ENCODE measurements around the gene TTC17. TPM values are rescaled to one million over a fixed set of nuclear protein-coding genes. Genes with fewer than 3 reads are reported as not detected.

The TTC17 gene
- total and polyA plus RNA-seq, 4 donors, result 18.9 to 88.6 (median 43.5) TPM

DNA sequence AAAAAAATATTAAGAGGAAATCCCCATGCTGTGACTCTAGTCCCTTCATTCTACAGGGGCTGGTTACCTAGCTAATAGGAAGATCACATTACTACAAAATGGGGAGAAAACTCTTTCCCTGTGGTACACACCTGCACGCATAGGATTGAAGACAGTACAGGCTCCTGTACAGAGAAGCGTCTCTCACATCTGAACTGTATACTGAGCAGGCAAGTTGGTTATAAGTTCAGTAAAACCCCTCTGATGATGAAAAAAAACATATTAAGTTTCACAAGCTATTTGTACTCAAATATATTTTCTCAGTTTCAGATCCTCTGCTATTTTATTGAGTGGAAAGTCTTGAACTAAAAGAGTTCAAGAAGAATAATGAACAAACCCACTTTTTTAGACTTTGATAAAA is 164.9 kb downstream of the TTC17 start:
- 84% methylated on average over 2 of the region's 2 CpGs for WGBS
- Histone ChIP-seq H3K36me3 (ENCODE audit: control insufficient read depth in 4 of 4, insufficient read depth in 3 of 4, low read depth in 1 of 4, low read length in 3 of 4) (no peaks in the 10 kb centered on the region), H3K27ac (ENCODE audit: low read depth in 1 of 2, low read length in 2 of 2) (no peak overlapping the region), H3K9me3 (ENCODE audit: control insufficient read depth in 4 of 4, low read length in 3 of 4) (peaks cover 0 to 5% (median 1%) of the 10 kb centered on the region in 4 donors), H3K27me3 (ENCODE audit: control insufficient read depth in 4 of 4, insufficient read depth in 4 of 4, low read length in 3 of 4) (no peaks in the 10 kb centered on the region), H3K9ac (ENCODE audit: low read depth in 1 of 2, low read length in 2 of 2) (no peak overlapping the region), H3K4me3 (ENCODE audit: low read depth in 1 of 3, low read length in 3 of 3) (no peak overlapping the region), H3K4me1 (ENCODE audit: control insufficient read depth in 4 of 4, insufficient read depth in 4 of 4, low read length in 3 of 4) (no peaks in the 10 kb centered on the region)
- TF ChIP-seq, protein P1, sequence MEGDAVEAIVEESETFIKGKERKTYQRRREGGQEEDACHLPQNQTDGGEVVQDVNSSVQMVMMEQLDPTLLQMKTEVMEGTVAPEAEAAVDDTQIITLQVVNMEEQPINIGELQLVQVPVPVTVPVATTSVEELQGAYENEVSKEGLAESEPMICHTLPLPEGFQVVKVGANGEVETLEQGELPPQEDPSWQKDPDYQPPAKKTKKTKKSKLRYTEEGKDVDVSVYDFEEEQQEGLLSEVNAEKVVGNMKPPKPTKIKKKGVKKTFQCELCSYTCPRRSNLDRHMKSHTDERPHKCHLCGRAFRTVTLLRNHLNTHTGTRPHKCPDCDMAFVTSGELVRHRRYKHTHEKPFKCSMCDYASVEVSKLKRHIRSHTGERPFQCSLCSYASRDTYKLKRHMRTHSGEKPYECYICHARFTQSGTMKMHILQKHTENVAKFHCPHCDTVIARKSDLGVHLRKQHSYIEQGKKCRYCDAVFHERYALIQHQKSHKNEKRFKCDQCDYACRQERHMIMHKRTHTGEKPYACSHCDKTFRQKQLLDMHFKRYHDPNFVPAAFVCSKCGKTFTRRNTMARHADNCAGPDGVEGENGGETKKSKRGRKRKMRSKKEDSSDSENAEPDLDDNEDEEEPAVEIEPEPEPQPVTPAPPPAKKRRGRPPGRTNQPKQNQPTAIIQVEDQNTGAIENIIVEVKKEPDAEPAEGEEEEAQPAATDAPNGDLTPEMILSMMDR (IDR thresholded peaks at IDR 0.05; ENCODE audit: low read depth, low read length, missing input control), result no peak
- TF ChIP-seq FOXA1 (IDR thresholded peaks at IDR 0.05), result no peak
- TF ChIP-seq, protein P2, sequence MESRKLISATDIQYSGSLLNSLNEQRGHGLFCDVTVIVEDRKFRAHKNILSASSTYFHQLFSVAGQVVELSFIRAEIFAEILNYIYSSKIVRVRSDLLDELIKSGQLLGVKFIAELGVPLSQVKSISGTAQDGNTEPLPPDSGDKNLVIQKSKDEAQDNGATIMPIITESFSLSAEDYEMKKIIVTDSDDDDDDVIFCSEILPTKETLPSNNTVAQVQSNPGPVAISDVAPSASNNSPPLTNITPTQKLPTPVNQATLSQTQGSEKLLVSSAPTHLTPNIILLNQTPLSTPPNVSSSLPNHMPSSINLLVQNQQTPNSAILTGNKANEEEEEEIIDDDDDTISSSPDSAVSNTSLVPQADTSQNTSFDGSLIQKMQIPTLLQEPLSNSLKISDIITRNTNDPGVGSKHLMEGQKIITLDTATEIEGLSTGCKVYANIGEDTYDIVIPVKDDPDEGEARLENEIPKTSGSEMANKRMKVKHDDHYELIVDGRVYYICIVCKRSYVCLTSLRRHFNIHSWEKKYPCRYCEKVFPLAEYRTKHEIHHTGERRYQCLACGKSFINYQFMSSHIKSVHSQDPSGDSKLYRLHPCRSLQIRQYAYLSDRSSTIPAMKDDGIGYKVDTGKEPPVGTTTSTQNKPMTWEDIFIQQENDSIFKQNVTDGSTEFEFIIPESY (IDR thresholded peaks at IDR 0.05), result no peak
- no peak for TF ChIP-seq RAD21 (IDR thresholded peaks at IDR 0.05)
- TF ChIP-seq, protein P3, sequence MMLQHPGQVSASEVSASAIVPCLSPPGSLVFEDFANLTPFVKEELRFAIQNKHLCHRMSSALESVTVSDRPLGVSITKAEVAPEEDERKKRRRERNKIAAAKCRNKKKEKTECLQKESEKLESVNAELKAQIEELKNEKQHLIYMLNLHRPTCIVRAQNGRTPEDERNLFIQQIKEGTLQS (IDR thresholded peaks at IDR 0.05), result no peak
- no peak for TF ChIP-seq SP1 (IDR thresholded peaks at IDR 0.05)
- TF ChIP-seq RXRA (IDR thresholded peaks at IDR 0.05), result no peak
- no peak for TF ChIP-seq JUND (IDR thresholded peaks at IDR 0.05)
- no peak for TF ChIP-seq GABPA (IDR thresholded peaks at IDR 0.05 in 1 of 2, conservative IDR thresholded peaks at IDR 0.05 in 1 of 2)
- TF ChIP-seq EGR1 (IDR thresholded peaks at IDR 0.05; ENCODE audit: low read depth in 2 of 2), result no peak
- no peak for TF ChIP-seq FOXA2 (IDR thresholded peaks at IDR 0.05)
- DNase-seq (ENCODE audit: low spot score), result no peak

DNA sequence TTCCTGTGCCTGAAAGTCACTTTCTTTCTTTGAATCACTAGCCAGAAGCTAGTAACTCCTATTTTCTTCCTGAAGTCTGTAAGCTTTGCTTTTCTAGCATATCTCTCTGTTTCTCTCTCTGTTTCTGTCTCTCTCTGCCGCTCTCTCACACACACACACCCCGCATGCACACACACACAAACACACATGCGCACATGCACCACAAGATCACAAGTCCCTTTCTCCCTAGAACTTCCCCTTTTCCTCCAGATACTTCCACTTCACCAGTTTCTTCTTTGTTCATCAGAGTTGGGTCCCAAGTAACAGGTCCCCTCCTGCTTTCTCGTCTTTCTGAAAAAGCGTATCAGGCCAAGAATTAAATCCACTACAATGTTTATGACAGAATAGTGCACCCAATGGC is 173.3 kb downstream of the TTC17 start:
- TF ChIP-seq NR2F2 (IDR thresholded peaks at IDR 0.05) (no peak), HNF4G (IDR thresholded peaks at IDR 0.05) (no peak), FOXA1 (IDR thresholded peaks at IDR 0.05) (no peak), RXRA (IDR thresholded peaks at IDR 0.05) (no peak), GABPA (IDR thresholded peaks at IDR 0.05 in 1 of 2, conservative IDR thresholded peaks at IDR 0.05 in 1 of 2) (no peak), YY1 (IDR thresholded peaks at IDR 0.05) (no peak), TAF1 (conservative IDR thresholded peaks at IDR 0.05) (no peak), JUND (IDR thresholded peaks at IDR 0.05) (no peak), HNF4A (conservative IDR thresholded peaks at IDR 0.05) (no peak), EGR1 (IDR thresholded peaks at IDR 0.05; ENCODE audit: low read depth in 2 of 2) (no peak), RAD21 (IDR thresholded peaks at IDR 0.05) (no peak)
- TF ChIP-seq, protein P2 (IDR thresholded peaks at IDR 0.05), result no peak
- TF ChIP-seq, protein P1 (IDR thresholded peaks at IDR 0.05; ENCODE audit: low read depth, low read length, missing input control), result no peak
- TF ChIP-seq, protein P4, sequence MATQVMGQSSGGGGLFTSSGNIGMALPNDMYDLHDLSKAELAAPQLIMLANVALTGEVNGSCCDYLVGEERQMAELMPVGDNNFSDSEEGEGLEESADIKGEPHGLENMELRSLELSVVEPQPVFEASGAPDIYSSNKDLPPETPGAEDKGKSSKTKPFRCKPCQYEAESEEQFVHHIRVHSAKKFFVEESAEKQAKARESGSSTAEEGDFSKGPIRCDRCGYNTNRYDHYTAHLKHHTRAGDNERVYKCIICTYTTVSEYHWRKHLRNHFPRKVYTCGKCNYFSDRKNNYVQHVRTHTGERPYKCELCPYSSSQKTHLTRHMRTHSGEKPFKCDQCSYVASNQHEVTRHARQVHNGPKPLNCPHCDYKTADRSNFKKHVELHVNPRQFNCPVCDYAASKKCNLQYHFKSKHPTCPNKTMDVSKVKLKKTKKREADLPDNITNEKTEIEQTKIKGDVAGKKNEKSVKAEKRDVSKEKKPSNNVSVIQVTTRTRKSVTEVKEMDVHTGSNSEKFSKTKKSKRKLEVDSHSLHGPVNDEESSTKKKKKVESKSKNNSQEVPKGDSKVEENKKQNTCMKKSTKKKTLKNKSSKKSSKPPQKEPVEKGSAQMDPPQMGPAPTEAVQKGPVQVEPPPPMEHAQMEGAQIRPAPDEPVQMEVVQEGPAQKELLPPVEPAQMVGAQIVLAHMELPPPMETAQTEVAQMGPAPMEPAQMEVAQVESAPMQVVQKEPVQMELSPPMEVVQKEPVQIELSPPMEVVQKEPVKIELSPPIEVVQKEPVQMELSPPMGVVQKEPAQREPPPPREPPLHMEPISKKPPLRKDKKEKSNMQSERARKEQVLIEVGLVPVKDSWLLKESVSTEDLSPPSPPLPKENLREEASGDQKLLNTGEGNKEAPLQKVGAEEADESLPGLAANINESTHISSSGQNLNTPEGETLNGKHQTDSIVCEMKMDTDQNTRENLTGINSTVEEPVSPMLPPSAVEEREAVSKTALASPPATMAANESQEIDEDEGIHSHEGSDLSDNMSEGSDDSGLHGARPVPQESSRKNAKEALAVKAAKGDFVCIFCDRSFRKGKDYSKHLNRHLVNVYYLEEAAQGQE (IDR thresholded peaks at IDR 0.05), result no peak
- TF ChIP-seq, protein P5, sequence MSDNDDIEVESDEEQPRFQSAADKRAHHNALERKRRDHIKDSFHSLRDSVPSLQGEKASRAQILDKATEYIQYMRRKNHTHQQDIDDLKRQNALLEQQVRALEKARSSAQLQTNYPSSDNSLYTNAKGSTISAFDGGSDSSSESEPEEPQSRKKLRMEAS (IDR thresholded peaks at IDR 0.05), result no peak
- no peaks in the 10 kb centered on the region for H3K36me3 ChIP-seq (ENCODE audit: control insufficient read depth in 4 of 4, insufficient read depth in 3 of 4, low read depth in 1 of 4, low read length in 3 of 4)
- 90% methylated on average over 5 of the region's 5 CpGs for WGBS
- no peaks in the 10 kb centered on the region for H3K4me1 ChIP-seq (ENCODE audit: control insufficient read depth in 4 of 4, insufficient read depth in 4 of 4, low read length in 3 of 4)
- no peak for DNase-seq (ENCODE audit: low spot score)
- H3K27ac ChIP-seq (ENCODE audit: low read depth in 1 of 2, low read length in 2 of 2), result no peak overlapping the region
- H3K27me3 ChIP-seq (ENCODE audit: control insufficient read depth in 4 of 4, insufficient read depth in 4 of 4, low read length in 3 of 4), result peaks cover 0 to 9% (median 0%) of the 10 kb centered on the region in 4 donors
- no peak overlapping the region for H3K9ac ChIP-seq (ENCODE audit: low read depth in 1 of 2, low read length in 2 of 2)
- H3K9me3 ChIP-seq (ENCODE audit: control insufficient read depth in 4 of 4, low read length in 3 of 4), result no peaks in the 10 kb centered on the region
- no peak overlapping the region for H3K4me3 ChIP-seq (ENCODE audit: low read depth in 1 of 3, low read length in 3 of 3)

Measured in liver (tissue), 9 donors.